B cell (primary cell): ENCODE measurements around the gene SPRED2. TPM values are rescaled to one million over a fixed set of nuclear protein-coding genes. Genes with fewer than 3 reads are reported as not detected.

Experiments used
- ATAC-seq: fragments of 200-7000 bp; cut with Tn5 transposase; one replicate; pipeline ENCODE4 v1.10.0; 2021; ENCODE audit warnings: low read depth, mild to moderate bottlenecking, moderate number of reproducible peaks, moderate library complexity
- CTCF ChIA-PET: fragments of 350-600 bp; sonication (Branson Sonifier 250); formaldehyde crosslinking; loops from one replicate; lab custom pipeline; 2021; ENCODE audit warnings: antibody characterized with exemption, inconsistent platforms; lab: Charles Lee
- POLR2A ChIA-PET: fragments of 350-600 bp; sonication (Branson Sonifier 250); formaldehyde crosslinking; loops from one replicate; lab custom pipeline; 2021; ENCODE audit warnings: antibody characterized with exemption; lab: Charles Lee
- DNase-seq: peaks from one replicate; pipeline ENCODE4 v3.0.0; 2013
- H2AFZ ChIP-seq: 2 replicates; pipeline ENCODE4 v1.6.1; 2012; ENCODE audit warnings: mild to moderate bottlenecking, low read depth, low read length; ENCODE audit not compliant: insufficient read depth, poor library complexity, severe bottlenecking
- H3K27ac ChIP-seq, 2 donors: 1 replicate in 1 of 2; 2 replicates in 1 of 2; pipeline ENCODE4 v1.5.1; 2012 to 2013; ENCODE audit warnings: low read length in 2 of 2, mild to moderate bottlenecking in 2 of 2, moderate library complexity in 1 of 2
- H3K27me3 ChIP-seq, 4 experiments: fragments of 200-600 bp in 1 of 4; sonication (generic) in 1 of 4; replicated peaks in 1 of 4; 1 replicate in 2 of 4; 2 replicates in 2 of 4; pipeline versions ENCODE4 v1.6.1 to v1.7.0; 2013 to 2016; ENCODE audit warnings: low read length in 3 of 4, mild to moderate bottlenecking in 2 of 4, mixed read lengths in 1 of 4, moderate library complexity in 1 of 4; ENCODE audit not compliant: insufficient read depth in 4 of 4, control insufficient read depth in 3 of 4; ENCODE audit errors: control extremely low read depth in 1 of 4
- H3K36me3 ChIP-seq, 2 experiments: replicated peaks in 1 of 2; 1 replicate in 1 of 2; 2 replicates in 1 of 2; pipeline versions ENCODE4 v1.6.1 to v1.7.1; 2013; ENCODE audit warnings: low read length in 1 of 2; ENCODE audit not compliant: insufficient read depth in 2 of 2, control insufficient read depth in 1 of 2; ENCODE audit errors: control extremely low read depth in 1 of 2, extremely low read depth in 1 of 2
- H3K4me1 ChIP-seq, 2 donors: fragments of 200-600 bp in 1 of 2; sonication (generic) in 1 of 2; 1 replicate in 1 of 2; 2 replicates in 1 of 2; pipeline versions ENCODE4 v1.5.1 to v1.6.1; 2013 to 2017; ENCODE audit warnings: low read length in 2 of 2; ENCODE audit not compliant: control insufficient read depth in 2 of 2, insufficient read depth in 2 of 2
- H3K4me2 ChIP-seq: replicated peaks from 2 replicates; pipeline ENCODE3; 2012; ENCODE audit warnings: mild to moderate bottlenecking, low read depth, low read length; ENCODE audit not compliant: poor library complexity, severe bottlenecking
- H3K4me3 ChIP-seq, 5 experiments: fragments of 200-600 bp in 1 of 5; sonication (generic) in 1 of 5; 1 replicate in 3 of 5; 2 replicates in 2 of 5; pipeline versions ENCODE4 v1.5.1 to v1.7.0; 2011 to 2016; ENCODE audit warnings: low read length in 4 of 5, mild to moderate bottlenecking in 4 of 5, low read depth in 2 of 5, control low read depth in 1 of 5, moderate library complexity in 1 of 5; ENCODE audit not compliant: insufficient read depth in 1 of 5; ENCODE audit errors: control extremely low read depth in 1 of 5, extremely low read depth in 1 of 5
- H3K79me2 ChIP-seq: fragments of 200-600 bp; sonication (generic); one replicate; pipeline ENCODE4 v1.6.0; 2016; ENCODE audit warnings: low read length; ENCODE audit not compliant: control insufficient read depth, insufficient read depth
- H3K9ac ChIP-seq: fragments of 200-600 bp; sonication (generic); 2 replicates; pipeline ENCODE4 v1.6.1; 2017; ENCODE audit warnings: mild to moderate bottlenecking, low read length, moderate library complexity
- H3K9me3 ChIP-seq, 3 donors: one replicate each; pipeline versions ENCODE4 v1.6.1 to v1.7.1; 2013; ENCODE audit warnings: low read length in 2 of 3; ENCODE audit not compliant: control insufficient read depth in 2 of 3, insufficient read depth in 1 of 3; ENCODE audit errors: control extremely low read depth in 1 of 3
- H4K20me1 ChIP-seq: 2 replicates; pipeline ENCODE4 v1.6.0; 2012; ENCODE audit warnings: mild to moderate bottlenecking, low read length; ENCODE audit not compliant: insufficient read depth, control insufficient read depth, poor library complexity, severe bottlenecking
- H3K27ac Mint-ChIP-seq: one replicate; pipeline ENCODE4 v1.8.0; 2021; ENCODE audit warnings: mixed read lengths
- H3K27me3 Mint-ChIP-seq: one replicate; pipeline ENCODE4 v1.8.0; 2021; ENCODE audit warnings: mixed read lengths
- H3K4me1 Mint-ChIP-seq: one replicate; pipeline ENCODE4 v1.8.0; 2021; ENCODE audit warnings: mixed read lengths
- H3K4me3 Mint-ChIP-seq: one replicate; pipeline ENCODE4 v1.8.0; 2021; ENCODE audit warnings: mixed read lengths
- H3K9me3 Mint-ChIP-seq: one replicate; pipeline ENCODE4 v1.8.0; 2022; ENCODE audit warnings: mixed read lengths; ENCODE audit not compliant: insufficient read depth
- EZH2 ChIP-seq: IDR thresholded peaks from 2 replicates; pipeline ENCODE4 v1.6.1; 2012; ENCODE audit warnings: borderline replicate concordance, low read depth, mild to moderate bottlenecking, moderate library complexity, low read length; ENCODE audit not compliant: insufficient read depth, poor library complexity, severe bottlenecking
- WGBS: methylation state at CpG from one replicate; pipeline ENCODE4 v1.1.5; 2013; ENCODE audit warnings: missing lambda C conversion rate; ENCODE audit not compliant: insufficient coverage; 5-methylcytosine and 5-hydroxymethylcytosine counted together
- intact Hi-C: fragments of 100-400 bp; cut with micrococcal nuclease; formaldehyde crosslinking; loops from one replicate; pipeline ENCODE4 v1.10.0; 2022
- polyA plus RNA-seq: library from polyadenylated mRNA; depleted of rRNA; stranded (reverse); fragments of >200 nt; gene quantifications from 2 replicates; pipeline ENCODE4 v1.2.3, GENCODE V29; 2012
- total RNA-seq, 2 donors: library from RNA; stranded (reverse); fragments of 120-200 nt in 1 of 2; gene quantifications; 1 replicate in 1 of 2; 2 replicates in 1 of 2; pipeline versions ENCODE4 v1.2.3 to v1.2.4, GENCODE V29; 2013 to 2022
- TF ChIP-seq, protein P1 (sequence below): fragments of 200-600 bp; IDR thresholded peaks from one replicate; pipeline ENCODE4 v1.8.0; 2022; ENCODE audit warnings: antibody characterized with exemption, mild to moderate bottlenecking

The SPRED2 gene
- total and polyA plus RNA-seq, 2 donors (not counting 1 experiment from before 2014, with no cell fraction given): 0.40 to 1.3 TPM

GRCh38 chr2:65291216-65292105 is 140.9 kb downstream of the SPRED2 start:
- no peak overlapping the region for H3K9ac ChIP-seq
- no peaks in the 10 kb centered on the region for H3K4me1 ChIP-seq
- no peaks in the 10 kb centered on the region for H3K79me2 ChIP-seq
- no peaks in the 10 kb centered on the region for H3K36me3 ChIP-seq
- TF ChIP-seq, protein P1, sequence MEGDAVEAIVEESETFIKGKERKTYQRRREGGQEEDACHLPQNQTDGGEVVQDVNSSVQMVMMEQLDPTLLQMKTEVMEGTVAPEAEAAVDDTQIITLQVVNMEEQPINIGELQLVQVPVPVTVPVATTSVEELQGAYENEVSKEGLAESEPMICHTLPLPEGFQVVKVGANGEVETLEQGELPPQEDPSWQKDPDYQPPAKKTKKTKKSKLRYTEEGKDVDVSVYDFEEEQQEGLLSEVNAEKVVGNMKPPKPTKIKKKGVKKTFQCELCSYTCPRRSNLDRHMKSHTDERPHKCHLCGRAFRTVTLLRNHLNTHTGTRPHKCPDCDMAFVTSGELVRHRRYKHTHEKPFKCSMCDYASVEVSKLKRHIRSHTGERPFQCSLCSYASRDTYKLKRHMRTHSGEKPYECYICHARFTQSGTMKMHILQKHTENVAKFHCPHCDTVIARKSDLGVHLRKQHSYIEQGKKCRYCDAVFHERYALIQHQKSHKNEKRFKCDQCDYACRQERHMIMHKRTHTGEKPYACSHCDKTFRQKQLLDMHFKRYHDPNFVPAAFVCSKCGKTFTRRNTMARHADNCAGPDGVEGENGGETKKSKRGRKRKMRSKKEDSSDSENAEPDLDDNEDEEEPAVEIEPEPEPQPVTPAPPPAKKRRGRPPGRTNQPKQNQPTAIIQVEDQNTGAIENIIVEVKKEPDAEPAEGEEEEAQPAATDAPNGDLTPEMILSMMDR: no peak
- TF ChIP-seq EZH2: no peak
- no peaks in the 10 kb centered on the region for H3K4me1 Mint-ChIP-seq
- ChIA-PET POLR2A (no interaction called here), CTCF (no interaction called here)
- H3K4me2 ChIP-seq: no peak overlapping the region
- no peak for ATAC-seq
- H3K27me3 ChIP-seq: no peaks in the 10 kb centered on the region
- intact Hi-C loops: no loop called here
- H3K9me3 ChIP-seq: peaks cover 0 to 2% (median 0%) of the 10 kb centered on the region in 3 donors
- no peak overlapping the region for H3K4me3 ChIP-seq
- no peak overlapping the region for H3K27ac Mint-ChIP-seq
- WGBS: 98% methylated on average over 5 of the region's 11 CpGs
- no peak for DNase-seq
- no peaks in the 10 kb centered on the region for H4K20me1 ChIP-seq
- no peak overlapping the region for H3K4me3 Mint-ChIP-seq
- no peak overlapping the region for H3K27ac ChIP-seq
- peaks cover 12% of the 10 kb centered on the region for H3K27me3 Mint-ChIP-seq
- H3K9me3 Mint-ChIP-seq: no peaks in the 10 kb centered on the region
- no peak overlapping the region for H2AFZ ChIP-seq

GRCh38 chr2:65287364-65287763 is 145.0 kb downstream of the SPRED2 start:
- H3K79me2 ChIP-seq: no peaks in the 10 kb centered on the region
- H3K9me3 Mint-ChIP-seq: no peaks in the 10 kb centered on the region
- WGBS: no CpG with 5 or more reads among the region's 4 CpGs
- H3K9me3 ChIP-seq: peaks cover 0 to 1% (median 0%) of the 10 kb centered on the region in 3 donors
- no peaks in the 10 kb centered on the region for H3K27me3 ChIP-seq
- H3K4me1 ChIP-seq: no peaks in the 10 kb centered on the region
- no peak overlapping the region for H3K4me3 ChIP-seq
- no peak for ATAC-seq
- peaks cover 12% of the 10 kb centered on the region for H3K27me3 Mint-ChIP-seq
- intact Hi-C loops: no loop called here
- no peaks in the 10 kb centered on the region for H3K36me3 ChIP-seq
- DNase-seq: no peak
- H3K9ac ChIP-seq: no peak overlapping the region
- no peak overlapping the region for H3K4me2 ChIP-seq
- H3K27ac ChIP-seq: no peak overlapping the region
- no peaks in the 10 kb centered on the region for H3K4me1 Mint-ChIP-seq
- H3K27ac Mint-ChIP-seq: no peak overlapping the region
- ChIA-PET CTCF (no interaction called here), POLR2A (no interaction called here)
- TF ChIP-seq, protein P1: no peak
- no peak overlapping the region for H2AFZ ChIP-seq
- no peaks in the 10 kb centered on the region for H4K20me1 ChIP-seq
- H3K4me3 Mint-ChIP-seq: no peak overlapping the region
